ENCODE measurements around the gene TOM1L2.

The TOM1L2 gene

DNA sequence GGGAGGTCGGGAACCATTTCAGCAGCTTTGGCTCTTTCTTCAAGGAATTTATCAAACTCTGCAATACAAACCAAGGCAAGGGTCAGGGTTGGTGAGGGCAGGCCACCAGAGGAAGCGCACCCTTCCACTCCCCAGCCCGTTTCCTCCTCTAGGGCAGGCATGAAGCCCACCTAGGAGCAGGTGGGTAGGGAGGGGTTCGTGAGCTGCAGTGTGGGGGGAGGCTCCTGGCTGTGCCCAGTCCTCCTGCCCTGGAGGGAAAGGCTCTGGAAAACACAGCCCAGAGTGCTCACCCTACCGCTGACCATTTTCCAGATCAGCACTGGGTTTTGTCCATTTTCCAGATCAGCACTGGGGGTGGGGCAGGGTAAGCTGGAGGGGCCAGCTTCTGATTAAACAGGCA is 124.5 kb downstream of the TOM1L2 start:
- DNase-seq (ENCODE audit: low read depth): no peak

DNA sequence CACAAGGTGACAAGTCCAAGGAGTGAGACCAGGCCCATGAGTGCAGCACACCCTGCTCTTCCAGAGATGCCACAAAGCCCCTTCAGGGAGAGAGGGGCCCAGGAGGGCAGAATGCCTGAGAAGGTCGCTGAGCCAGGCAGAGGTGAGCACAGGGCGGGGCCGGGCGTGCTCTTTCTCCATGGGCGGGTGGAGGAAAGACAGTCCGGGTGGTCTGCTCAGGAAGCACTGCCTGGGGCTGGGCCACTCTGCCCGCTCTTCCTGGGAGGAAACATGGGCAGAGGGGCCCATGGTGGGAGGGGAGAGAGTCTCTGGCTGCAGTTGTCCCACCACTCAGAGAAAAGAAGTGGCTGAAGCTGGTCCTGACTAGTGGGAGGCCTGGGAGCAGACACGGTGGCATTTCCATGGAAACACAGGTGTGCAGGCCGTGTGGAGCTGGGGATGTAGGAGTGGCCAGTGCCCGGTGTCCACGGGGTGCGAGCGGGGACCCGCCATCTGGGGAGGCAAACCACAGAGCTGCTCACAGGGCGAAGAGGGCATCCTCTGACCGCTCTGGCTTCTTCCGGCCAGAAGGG is 125.0 kb downstream of the TOM1L2 start:
- DNase-seq (ENCODE audit: low read depth): no peak

DNA sequence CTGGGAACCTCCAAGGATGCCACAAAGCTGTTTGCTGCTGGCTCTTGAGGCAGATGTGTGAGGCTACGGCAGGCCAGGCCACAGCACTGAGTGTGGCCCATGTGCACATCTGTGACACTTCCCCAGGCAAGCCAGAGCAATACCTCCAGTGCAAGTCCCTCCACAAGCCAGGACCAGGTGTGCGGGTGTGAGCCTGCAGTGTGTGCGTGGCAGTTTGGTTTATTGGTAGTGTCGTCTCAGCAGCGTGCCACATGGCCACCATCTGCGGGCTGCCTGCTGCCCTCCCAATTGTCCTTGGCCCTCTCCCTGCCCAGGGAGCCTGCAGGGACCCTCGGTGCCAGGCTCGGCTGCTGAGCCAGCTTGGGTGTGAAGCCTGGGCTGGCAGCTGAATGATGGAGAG is 125.6 kb downstream of the TOM1L2 start:
- no peak for DNase-seq (ENCODE audit: low read depth)

DNA sequence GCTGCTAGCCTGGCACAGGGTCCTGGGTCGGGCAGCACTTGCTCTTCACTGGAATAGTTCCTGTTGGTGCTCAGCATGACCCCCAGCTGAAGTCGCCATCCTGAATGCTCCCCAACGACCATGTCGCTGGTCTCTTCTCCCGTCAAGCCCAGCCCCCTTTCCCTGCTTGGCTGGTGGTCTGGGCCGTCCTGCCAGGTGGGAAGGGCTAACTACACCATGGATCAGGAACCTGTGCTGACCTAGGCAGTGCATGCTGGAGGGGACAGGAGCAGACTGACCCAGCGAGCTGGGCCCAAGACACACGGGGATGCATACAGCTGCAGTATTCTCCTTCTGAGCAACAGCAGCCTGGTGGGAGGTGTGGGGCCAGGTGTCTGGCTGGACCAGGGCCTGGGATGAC is 126.2 kb downstream of the TOM1L2 start:
- DNase-seq (ENCODE audit: low read depth): no peak

DNA sequence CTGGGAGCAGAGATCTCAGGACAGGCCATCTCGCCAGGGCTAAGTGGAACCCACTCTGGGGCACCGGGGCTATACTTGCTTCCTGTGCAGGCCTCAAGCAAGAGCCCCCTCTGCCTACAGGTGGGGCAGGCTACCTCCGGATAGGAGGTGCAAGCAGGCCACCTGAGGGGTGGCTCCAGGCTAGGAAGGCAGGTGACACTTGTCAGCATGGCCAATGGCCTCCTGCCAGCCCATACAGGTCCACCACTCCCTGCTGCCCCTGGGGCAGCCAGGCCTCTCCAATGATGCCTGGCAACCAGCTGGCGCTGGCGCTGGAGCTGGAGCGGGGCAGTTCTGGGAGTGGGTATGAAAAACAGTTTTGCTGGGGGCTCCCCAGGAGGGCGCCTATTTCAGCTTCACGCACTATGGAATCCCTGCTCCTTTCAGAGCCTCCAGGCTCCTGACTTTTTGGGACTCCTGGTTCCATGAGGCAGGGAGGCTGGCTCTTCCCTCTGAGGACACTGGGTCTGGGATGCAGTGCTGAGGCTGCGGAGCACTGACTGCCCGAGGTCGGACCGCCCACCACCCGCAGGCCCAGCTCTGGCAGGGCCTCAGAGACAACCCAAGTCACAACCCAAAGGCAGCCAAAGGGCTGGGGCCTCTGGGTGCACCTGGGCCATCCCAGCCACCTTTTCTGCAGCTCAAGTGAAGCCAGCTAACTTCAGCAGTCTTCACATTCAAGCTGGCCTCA is 127.0 kb downstream of the TOM1L2 start:
- DNase-seq (ENCODE audit: low read depth): no peak

DNA sequence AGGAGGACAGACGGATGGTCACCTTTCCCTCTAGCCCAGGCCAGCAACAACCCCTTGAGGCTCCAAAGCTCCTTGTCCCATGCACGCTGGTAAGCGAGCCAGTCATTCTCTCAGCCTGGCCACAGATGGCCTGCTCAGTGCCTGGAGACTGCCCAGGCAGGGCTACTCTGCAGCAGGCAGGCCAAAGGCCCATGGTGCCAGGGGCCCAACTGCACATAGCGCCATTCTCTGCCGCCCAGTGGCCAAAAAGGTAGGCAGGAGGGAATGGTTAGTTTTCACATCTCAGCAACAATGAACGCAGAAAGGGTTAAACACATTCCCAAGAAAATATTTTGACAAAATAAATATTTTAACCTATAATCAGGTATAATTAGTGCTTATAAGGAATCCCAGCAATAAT is 127.7 kb downstream of the TOM1L2 start:
- no peak for DNase-seq (ENCODE audit: low read depth)

DNA sequence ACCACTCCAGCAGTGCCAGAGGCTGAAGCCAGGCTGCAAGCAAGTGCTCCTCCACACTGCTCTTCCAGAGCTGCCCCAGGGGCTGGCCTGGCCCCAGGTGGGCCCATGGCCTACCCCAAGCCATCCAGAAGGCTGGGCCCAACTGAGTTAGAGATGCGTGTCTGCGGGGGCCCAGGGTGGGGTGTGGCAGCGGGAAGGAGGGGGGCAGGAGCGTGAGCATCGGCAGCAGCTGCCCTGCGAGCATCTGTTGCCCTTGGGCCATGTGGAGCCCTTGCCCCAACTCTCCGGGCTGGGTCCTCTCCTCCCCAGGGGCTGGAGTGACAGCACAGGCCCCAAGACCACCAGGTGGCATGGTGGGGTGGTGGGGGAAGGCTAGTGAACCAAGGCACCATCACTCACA is 128.1 kb downstream of the TOM1L2 start:
- DNase-seq (ENCODE audit: low read depth): no peak

DNA sequence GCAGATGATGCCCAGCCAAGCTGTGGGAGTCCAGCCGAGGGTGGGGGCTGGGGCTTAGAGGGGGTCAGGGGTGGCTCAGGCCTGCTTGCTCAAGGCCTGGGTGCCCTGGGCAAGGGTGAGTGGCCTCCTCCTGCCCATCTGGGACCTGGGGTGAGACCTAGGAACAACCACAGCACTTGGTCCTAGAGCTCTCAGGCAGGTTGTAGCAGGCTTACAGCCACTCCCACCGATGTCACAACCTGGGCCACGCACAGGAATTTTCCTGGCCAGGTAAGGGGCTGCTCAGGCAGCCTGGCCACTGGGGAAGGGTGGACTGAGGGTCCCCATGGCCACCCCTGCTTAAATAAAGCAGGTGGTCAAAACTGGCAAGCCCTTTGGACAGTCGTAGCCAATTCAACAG is 129.1 kb downstream of the TOM1L2 start:
- DNase-seq (ENCODE audit: low read depth): no peak

DNA sequence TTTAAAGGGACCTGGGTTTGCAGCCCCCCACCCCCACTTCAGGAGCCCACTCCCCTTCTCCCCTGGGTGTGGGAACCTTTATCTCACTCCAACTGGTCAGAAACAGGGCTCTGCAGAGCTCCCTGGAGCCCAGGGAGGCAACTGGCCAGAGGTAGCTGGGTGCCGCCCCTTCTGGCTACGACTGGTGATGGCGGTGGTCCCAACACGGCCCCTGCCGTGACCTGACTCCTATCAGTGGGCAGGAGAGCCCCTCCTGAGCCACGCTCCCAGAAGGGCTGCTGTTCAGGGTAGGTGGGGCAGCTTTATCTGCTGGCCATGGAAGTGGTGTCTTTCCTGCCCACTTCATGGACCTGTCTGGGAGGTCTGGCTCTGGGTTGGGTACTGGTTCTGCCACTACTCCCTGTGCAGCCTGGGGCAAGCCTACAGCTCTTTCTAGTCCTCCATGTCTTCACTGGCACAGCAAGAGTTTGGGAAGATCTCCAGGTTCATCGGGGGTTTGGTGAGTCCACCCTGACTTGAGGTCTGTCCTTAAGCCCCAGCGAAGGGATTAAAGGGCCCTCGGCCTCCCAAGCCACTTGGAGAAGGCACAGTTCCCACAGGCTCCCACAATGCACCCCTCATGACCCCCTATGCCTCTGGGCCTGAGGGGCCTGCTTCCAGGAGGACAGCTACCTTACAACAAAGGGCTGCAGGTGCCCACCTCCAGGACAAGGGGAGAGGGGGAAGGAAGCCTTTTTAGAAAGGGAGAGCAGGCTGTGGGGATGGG is 129.9 kb downstream of the TOM1L2 start:
- DNase-seq (ENCODE audit: low read depth): no peak

DNA sequence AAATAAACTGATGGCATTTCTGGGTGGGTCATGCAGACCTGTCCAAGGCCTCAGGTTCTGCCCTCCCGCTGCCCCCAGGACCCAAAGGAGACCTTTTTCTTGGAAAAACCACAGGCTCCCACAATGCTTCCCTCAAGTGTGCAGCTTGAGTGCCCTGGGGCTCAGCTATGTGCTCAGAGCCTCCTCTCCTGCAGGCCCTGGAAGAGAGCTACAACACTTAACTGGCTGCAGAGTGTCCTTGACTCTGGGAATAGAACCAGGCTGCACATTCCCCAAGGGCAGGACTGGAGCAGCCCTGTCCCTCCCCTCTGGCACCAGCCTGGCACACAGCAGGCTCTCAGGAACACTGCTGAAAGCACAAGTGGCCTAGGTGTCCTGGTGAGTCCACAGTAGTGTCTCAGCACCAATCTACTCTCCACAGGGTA is 130.6 kb downstream of the TOM1L2 start:
- DNase-seq (ENCODE audit: low read depth): no peak

DNA sequence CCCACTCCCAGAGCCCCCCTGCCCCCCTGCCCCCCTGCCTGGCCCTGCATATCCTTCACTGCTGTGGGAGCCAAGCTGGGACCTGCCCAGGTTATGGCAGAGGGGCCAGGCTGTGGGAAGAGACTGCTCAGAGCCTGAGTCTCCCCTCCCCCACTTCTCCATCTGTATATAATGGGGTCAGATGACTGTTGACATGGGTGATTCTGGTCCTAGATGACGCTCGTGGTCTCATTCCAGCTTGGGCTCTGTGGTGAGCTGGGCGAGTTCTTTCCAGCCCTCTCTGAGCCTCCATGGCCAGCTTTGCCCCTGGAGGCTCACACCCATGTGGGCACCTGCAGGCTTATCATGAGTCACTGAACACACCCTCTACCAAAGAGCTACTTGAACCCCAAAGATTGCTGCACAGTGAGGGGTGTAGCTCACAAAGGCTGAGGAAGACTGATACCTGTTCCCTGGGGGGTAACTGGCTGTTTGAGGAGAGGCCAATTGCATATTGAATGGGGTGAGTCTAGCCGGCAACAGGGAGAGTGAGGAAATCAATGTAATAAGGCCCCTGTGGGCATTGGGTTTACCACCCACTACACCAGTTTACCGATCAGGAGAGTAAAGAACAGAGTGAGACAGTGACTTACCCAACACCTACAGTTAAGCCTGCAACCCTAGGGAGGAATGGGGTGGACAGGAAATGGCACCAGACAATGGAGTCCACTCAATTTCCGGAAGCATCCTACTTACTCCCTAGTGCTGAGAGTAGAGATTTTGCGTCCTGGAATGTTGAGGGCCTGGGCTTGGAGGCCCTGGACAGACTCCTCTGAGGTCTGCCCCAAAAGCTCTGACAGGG is 131.2 kb downstream of the TOM1L2 start:
- DNase-seq (ENCODE audit: low read depth): no peak

DNA sequence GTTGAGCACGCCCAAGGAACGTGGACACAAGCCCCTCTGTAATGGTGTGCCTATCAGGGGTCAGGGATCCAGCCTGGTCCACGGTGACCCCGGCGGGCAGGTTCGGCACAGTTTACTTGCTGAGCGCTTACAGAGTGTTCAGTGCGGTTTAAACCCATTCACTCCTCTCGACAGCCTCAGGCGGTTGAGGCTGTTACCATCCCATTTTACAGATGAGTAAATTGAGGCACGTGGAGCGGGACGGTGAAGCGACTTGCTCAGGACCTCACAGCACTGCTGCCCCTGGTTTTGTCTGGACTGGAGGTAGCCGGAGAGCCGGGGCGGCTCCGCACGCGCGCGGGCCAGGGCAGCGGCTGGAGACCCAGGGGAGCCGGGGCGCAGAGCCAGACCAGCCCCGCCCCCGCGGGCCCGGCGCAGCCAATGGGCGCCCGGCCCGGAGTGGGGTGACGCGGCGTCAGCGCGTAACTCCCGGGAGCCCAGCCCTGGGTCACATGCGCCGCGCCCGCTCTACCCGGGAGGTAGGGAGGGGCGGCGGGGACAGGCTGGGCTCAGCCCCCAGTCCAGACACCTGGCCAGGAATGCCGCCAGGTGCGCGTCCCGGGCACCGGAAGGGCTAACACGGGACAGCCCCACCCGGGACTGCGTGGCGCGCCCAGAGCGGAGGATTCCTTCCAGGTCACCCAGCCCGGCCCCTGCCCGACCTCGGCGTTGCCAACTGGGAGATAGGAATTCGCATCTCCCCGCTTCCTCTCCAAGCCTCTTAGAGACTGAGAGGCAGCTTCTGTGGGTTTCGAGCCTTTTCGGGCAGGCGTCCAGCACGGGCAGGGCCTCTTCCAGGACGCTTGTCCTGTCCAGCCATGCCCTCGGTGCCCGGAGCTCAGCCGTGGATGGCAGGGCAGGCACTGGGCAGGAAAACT is 132.2 kb downstream of the TOM1L2 start:
- peak; percentile 70 for DNase-seq (ENCODE audit: low read depth)

DNA sequence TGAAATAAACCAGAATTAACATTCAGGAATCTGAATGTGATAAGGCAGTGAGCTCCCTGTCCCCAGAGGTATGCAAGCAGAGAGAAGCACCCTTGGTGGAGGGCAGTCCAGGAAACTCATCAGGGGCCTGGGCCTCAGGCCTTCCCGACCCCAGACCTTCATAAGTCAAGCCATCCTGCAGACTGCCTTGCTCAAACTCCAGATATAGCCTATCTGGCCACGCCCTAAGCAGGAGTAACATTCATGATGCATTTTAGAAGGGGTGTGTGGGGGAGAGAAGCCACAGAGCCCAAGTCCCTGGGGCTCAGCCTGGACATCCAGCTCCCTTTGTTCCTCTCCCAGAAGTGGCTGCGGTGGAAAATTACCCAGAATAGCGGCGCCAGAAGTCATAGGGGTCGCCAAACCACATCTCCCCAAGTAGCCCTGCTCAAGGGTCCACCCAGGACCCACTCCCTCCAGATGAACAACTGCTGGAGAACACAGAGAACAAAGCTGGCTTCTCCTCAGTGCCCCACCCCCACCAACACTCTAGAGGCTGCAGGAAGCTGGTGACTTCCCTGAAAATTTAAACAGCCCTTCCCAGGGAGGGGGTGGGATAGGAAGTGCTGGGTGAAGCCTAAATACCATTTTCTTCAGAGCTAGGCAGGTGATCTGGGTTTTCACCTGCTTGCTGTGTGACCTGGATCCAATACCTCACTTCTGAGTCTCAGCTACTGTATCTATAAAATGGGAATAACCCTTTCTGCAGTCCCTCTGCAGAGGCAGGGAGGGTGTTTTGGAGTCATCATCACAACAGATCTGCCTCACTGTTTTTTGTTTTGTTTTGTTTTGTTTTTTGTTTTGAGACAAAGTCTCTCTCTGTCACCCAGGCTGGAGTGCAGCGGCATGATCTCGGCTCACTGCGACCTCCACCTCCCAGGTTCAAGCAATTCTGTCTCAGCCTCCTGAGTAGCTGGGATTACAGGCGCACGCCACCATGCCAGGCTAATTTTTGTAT is 133.9 kb downstream of the TOM1L2 start:
- no peak for DNase-seq (ENCODE audit: low read depth)

DNA sequence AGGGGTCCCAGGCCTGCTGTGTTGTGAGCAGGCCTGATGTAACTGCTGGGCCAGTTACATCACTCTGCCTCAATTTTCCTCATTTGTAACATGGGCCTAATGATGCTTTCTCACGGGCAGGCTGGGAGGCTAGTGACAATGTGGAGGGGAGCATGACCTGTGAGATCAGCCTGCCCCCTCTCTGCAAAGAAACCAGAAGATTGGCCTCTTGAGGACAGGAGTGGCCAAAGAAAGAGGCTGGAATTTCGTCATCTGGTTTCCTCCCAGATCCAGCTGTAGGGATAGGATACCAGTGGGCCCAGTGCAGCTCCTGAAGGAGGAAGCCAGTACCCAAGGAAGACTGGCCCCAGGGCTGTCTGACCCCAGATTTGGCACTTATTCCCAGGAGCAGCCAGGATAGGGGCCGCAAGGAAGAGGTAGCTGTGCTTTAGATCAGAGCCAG is 134.8 kb downstream of the TOM1L2 start:
- DNase-seq (ENCODE audit: low read depth): no peak

DNA sequence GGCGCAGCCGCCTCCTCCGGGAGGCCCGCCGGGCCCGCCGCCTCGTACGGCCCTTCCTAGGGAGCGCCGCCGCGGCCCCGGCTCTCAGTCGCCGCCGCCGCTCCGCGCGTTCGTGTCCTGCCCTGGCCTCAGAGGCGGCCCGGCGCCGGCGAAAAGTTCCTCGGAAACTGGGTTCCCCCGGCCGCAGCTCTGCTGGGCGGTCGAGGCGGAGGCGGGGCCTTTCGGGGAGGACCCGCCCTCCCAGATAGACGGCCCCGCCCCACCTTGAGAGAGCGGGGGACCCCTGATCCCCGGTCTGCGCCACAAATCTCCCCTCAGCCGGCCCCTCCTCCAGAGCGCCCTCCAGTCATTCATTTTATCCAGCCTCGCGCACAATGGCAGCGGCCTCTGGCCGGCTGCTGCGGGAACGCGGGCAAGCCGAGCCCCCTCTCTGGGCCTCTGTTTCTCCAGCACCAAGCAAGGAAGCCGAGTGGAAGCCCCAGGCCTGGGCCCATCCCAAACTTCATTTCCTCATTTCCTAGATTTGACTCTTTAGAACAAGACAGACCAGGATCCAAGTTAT is 135.3 kb downstream of the TOM1L2 start, which contains the start of gene SREBF1:
Gene SREBF1, minus strand, starts transcription at position 169 of the 562 bp plus-strand sequence. CDS start 169 bp downstream, outside the sequence.
- DNase-seq (ENCODE audit: low read depth): peak; percentile 51

DNA sequence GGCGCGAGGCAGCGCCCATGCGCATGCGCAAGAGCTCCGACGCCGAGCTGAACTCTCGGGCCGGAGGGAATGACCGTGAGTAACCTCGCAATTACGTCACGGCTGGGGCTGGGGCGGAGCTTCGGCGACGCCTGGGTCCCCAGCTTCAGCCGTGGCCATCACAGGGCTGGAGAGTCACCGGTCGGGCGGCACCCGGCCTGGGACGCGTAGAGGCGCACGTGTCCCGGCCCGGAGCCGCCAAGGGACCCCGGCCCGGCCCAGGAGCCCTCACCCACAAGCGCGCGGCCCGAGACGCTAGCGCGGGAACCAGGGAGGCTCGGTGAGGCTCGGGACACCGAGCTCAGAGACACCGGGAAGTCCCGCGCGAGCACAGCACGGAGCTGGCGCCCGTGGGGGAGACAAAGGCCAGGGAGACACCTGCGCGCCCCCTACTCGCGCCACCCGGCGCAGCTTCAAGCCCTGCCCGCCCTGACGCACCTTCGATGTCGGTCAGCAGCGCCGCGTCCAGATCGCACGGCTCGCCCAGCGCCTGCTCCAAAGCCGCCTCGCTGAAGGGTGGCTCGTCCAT is 135.9 kb downstream of the TOM1L2 start:
- peak; percentile 95 for DNase-seq (ENCODE audit: low read depth)

DNA sequence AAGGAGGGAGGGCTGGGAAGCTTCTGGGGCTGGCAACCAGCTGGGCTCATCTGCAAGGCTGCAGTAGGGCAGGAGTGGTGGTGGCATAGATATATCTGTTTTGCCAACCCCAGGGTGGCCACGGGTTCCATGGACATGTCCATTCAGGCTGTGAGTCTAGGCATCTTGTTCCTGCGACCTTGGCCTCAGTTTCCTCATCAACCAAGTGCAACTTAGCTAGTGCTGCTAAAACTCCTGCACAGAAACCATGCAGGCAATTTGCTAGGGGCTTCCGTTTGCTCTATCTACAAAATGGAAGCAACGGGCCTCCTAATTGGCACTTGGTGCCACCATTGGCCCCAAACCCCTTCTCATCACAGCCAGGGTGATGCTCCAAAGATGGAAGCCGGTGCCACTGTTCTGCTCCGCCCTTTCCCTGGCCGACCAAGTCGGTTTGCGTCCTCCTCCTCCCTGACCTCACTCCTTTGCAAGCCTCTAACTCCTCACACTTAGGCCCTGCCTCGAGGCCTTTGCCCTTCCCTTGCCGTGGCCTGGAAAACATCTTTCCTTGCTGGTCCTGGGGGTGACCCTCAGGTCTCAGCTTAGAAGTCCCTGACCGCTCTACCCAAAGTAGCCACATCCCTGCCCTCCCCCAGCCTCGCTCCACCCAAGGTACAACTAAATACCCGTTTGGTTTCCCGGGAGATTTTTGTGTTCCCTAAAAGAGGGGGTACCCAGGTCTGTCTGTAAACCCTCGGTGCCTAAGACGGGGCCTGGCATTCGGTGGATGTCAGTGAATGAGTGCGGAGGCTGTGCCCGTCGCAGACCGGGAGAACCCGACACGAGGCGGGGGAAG is 136.6 kb downstream of the TOM1L2 start:
- DNase-seq (ENCODE audit: low read depth): no peak

DNA sequence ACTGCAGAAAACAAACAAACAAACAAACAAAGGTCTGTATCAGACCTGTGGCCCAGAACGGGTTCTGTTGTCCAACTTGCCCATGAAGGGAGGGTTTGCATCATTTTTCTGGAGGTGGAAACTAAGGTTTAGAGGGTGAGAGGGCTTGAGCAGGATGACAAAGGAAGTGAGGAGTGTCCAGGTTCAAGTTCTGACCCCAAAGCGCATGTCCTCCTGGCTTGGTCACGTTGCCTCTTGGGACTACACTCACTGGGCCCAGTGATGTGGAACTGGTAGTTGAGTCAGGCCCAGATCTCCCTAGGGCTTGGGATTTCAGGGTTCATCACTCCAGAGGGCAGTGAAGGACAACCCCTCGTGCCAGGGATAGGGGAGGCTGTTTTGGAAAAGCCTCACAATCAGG is 137.2 kb downstream of the TOM1L2 start:
- DNase-seq (ENCODE audit: low read depth): no peak

All from stimulated activated CD4-positive, alpha-beta T cell treated with anti-CD3 and anti-CD28 coated beads, Interleukin-2, amount 100 ng/mL, for 4 hours (primary cell).